Stimulated activated naive B cell treated with anti-CD40 and anti-IgM and Interleukin-4, amounts not matched to agents 10 μg/mL and 1 μg/mL and 100 μg/mL, for 72 hours (primary cell): ENCODE measurements around the gene SMC3.
"Not testable (repeated sequence)": the region's sequence is repeated elsewhere in the genome, so short reads cannot be mapped to it uniquely, and the experiment has no call there.

Experiments used
- ATAC-seq, 2 donors: fragments of 150-1000 bp; cut with Tn5 transposase; replicated peaks; 2 replicates each; pipeline ENCODE4 v1.10.0; 2021; ENCODE audit warnings: moderate library complexity in 1 of 2
- DNase-seq: peaks from one replicate; pipeline ENCODE4 v3.0.0; 2021
- H3K27ac Mint-ChIP-seq: one replicate; pipeline ENCODE4 v1.8.0; 2022; ENCODE audit warnings: mild to moderate bottlenecking, mixed read lengths
- H3K27me3 Mint-ChIP-seq, 2 donors: one replicate each; pipeline ENCODE4 v1.8.0; 2022; ENCODE audit warnings: mixed read lengths in 2 of 2
- H3K36me3 Mint-ChIP-seq, 2 donors: one replicate each; pipeline ENCODE4 v1.8.0; 2022; ENCODE audit warnings: mixed read lengths in 2 of 2, mild to moderate bottlenecking in 1 of 2
- H3K4me1 Mint-ChIP-seq, 2 donors: one replicate each; pipeline ENCODE4 v1.8.0; 2022; ENCODE audit warnings: mixed read lengths in 2 of 2, mild to moderate bottlenecking in 1 of 2
- H3K4me3 Mint-ChIP-seq, 2 donors: one replicate each; pipeline ENCODE4 v1.8.0; 2022; ENCODE audit warnings: mild to moderate bottlenecking in 2 of 2, mixed read lengths in 2 of 2, moderate library complexity in 1 of 2
- H3K9me3 Mint-ChIP-seq, 2 donors: one replicate each; pipeline ENCODE4 v1.8.0; 2022; ENCODE audit warnings: mixed read lengths in 2 of 2, mild to moderate bottlenecking in 1 of 2

Gene SMC3

GRCh38 chr10:110577056-110577455, 9.6 kb downstream of the SMC3 start:
- H3K27me3 Mint-ChIP-seq: no peaks in the 10 kb centered on the region
- H3K4me1 Mint-ChIP-seq: peaks cover 3 to 19% of the 10 kb centered on the region in 2 donors
- no peak overlapping the region for H3K4me3 Mint-ChIP-seq
- H3K9me3 Mint-ChIP-seq: no peaks in the 10 kb centered on the region
- no peak for DNase-seq
- no peak for ATAC-seq
- H3K36me3 Mint-ChIP-seq: peaks cover 16 to 21% of the 10 kb centered on the region in 2 donors
- H3K27ac Mint-ChIP-seq: no peak overlapping the region

- Mint-ChIP-seq H3K4me3 (no peak overlapping the region), H3K27ac (no peak overlapping the region), H3K4me1 (no peaks in the 10 kb centered on the region), H3K9me3 (no peaks in the 10 kb centered on the region), H3K27me3 (no peaks in the 10 kb centered on the region), H3K36me3 (peaks cover 32 to 43% of the 10 kb centered on the region in 2 donors)
- ATAC-seq: no peak
- DNase-seq: no peak
Observed at GRCh38 chr10:110584006-110584405, 16.5 kb downstream of the SMC3 start.

- peaks cover 24 to 46% of the 10 kb centered on the region in 2 donors for H3K36me3 Mint-ChIP-seq
- H3K4me3 Mint-ChIP-seq: no peak overlapping the region
- H3K27ac Mint-ChIP-seq: peak overlapping the region; percentile 42
Observed at GRCh38 chr10:110591760-110592159, 24.3 kb downstream of the SMC3 start.

GRCh38 chr10:110597476-110597875, 30.0 kb downstream of the SMC3 start:
- Mint-ChIP-seq H3K4me1 (peaks cover 0 to 5% of the 10 kb centered on the region in 2 donors), H3K27me3 (no peaks in the 10 kb centered on the region), H3K9me3 (no peaks in the 10 kb centered on the region), H3K4me3 (no peak overlapping the region), H3K27ac (no peak overlapping the region), H3K36me3 (peaks cover 23 to 41% of the 10 kb centered on the region in 2 donors)
- DNase-seq (no peak), ATAC-seq (no peak)

More at GRCh38 chr10:110591760-110592159, 24.3 kb downstream of the SMC3 start:
- no peak for ATAC-seq
- no peaks in the 10 kb centered on the region for H3K4me1 Mint-ChIP-seq
- no peak for DNase-seq
- H3K9me3 Mint-ChIP-seq: no peaks in the 10 kb centered on the region
- H3K27me3 Mint-ChIP-seq: no peaks in the 10 kb centered on the region

GRCh38 chr10:110600487-110601101, 33.1 kb downstream of the SMC3 start:
- Mint-ChIP-seq H3K27ac (no peak overlapping the region), H3K4me1 (peaks cover 0 to 5% of the 10 kb centered on the region in 2 donors), H3K4me3 (no peak overlapping the region), H3K27me3 (no peaks in the 10 kb centered on the region), H3K9me3 (no peaks in the 10 kb centered on the region), H3K36me3 (peaks cover 20 to 43% of the 10 kb centered on the region in 2 donors)
- ATAC-seq: peak; percentile 74 to 76
- DNase-seq: no peak

- no peaks in the 10 kb centered on the region for H3K9me3 Mint-ChIP-seq
- H3K27me3 Mint-ChIP-seq: no peaks in the 10 kb centered on the region
- no peak overlapping the region for H3K4me3 Mint-ChIP-seq
- H3K36me3 Mint-ChIP-seq: peaks cover 15 to 35% of the 10 kb centered on the region in 2 donors
- ATAC-seq: no peak
- no peak overlapping the region for H3K27ac Mint-ChIP-seq
- H3K4me1 Mint-ChIP-seq: peaks cover 0 to 5% of the 10 kb centered on the region in 2 donors
- no peak for DNase-seq
Observed at GRCh38 chr10:110601581-110601980, 34.1 kb downstream of the SMC3 start.

GRCh38 chr10:110608087-110608486, 40.6 kb downstream of the SMC3 start:
- Mint-ChIP-seq H3K36me3 (peaks cover 3 to 12% of the 10 kb centered on the region in 2 donors), H3K27ac (no peak overlapping the region)

GRCh38 chr10:110609605-110610004, 42.1 kb downstream of the SMC3 start:
- Mint-ChIP-seq H3K4me3 (no peak overlapping the region), H3K4me1 (peaks cover 25 to 48% of the 10 kb centered on the region in 2 donors), H3K36me3 (peaks cover 3 to 9% of the 10 kb centered on the region in 2 donors), H3K27ac (peak overlapping the region; percentile 5), H3K9me3 (no peaks in the 10 kb centered on the region), H3K27me3 (no peaks in the 10 kb centered on the region)
- ATAC-seq (no peak), DNase-seq (no peak)

More at GRCh38 chr10:110608087-110608486, 40.6 kb downstream of the SMC3 start:
- no peaks in the 10 kb centered on the region for H3K9me3 Mint-ChIP-seq
- no peaks in the 10 kb centered on the region for H3K27me3 Mint-ChIP-seq
- DNase-seq: no peak
- no peak overlapping the region for H3K4me3 Mint-ChIP-seq
- peaks cover 12 to 33% of the 10 kb centered on the region in 2 donors for H3K4me1 Mint-ChIP-seq
- ATAC-seq: no peak

- Mint-ChIP-seq H3K27ac (no peak overlapping the region), H3K36me3 (peaks cover 0 to 1% of the 10 kb centered on the region in 2 donors), H3K9me3 (no peaks in the 10 kb centered on the region), H3K4me3 (no peak overlapping the region), H3K4me1 (peaks cover 27 to 56% of the 10 kb centered on the region in 2 donors), H3K27me3 (no peaks in the 10 kb centered on the region)
- DNase-seq (peak; percentile 32), ATAC-seq (no peak)
Observed at GRCh38 chr10:110610308-110610774, 42.8 kb downstream of the SMC3 start.

GRCh38 chr10:110610781-110611180, 43.3 kb downstream of the SMC3 start:
- not testable (repeated sequence) for H3K27ac Mint-ChIP-seq, ATAC-seq, H3K27me3 Mint-ChIP-seq, H3K36me3 Mint-ChIP-seq, DNase-seq, H3K4me3 Mint-ChIP-seq, H3K9me3 Mint-ChIP-seq
- peaks cover 29 to 60% of the 10 kb centered on the region in 2 donors for H3K4me1 Mint-ChIP-seq

GRCh38 chr10:110612087-110612486, 44.6 kb downstream of the SMC3 start:
- H3K27ac Mint-ChIP-seq: peak overlapping the region; percentile 67
- H3K27me3 Mint-ChIP-seq: no peaks in the 10 kb centered on the region
- peak; percentile 32 for DNase-seq
- H3K4me1 Mint-ChIP-seq: peaks cover 32 to 64% of the 10 kb centered on the region in 2 donors
- no peaks in the 10 kb centered on the region for H3K9me3 Mint-ChIP-seq
- no peak overlapping the region for H3K4me3 Mint-ChIP-seq
- ATAC-seq: peak; percentile 75 to 77
- H3K36me3 Mint-ChIP-seq: no peaks in the 10 kb centered on the region

GRCh38 chr10:110612629-110613028, 45.1 kb downstream of the SMC3 start:
- Mint-ChIP-seq H3K4me3 (peak overlapping the region in 1 of 2 donors; percentile 40), H3K27me3 (no peaks in the 10 kb centered on the region), H3K36me3 (no peaks in the 10 kb centered on the region), H3K4me1 (peaks cover 37 to 68% of the 10 kb centered on the region in 2 donors), H3K9me3 (no peaks in the 10 kb centered on the region), H3K27ac (peak overlapping the region; percentile 94)
- DNase-seq (no peak), ATAC-seq (no peak)

- H3K27ac Mint-ChIP-seq: peak overlapping the region; percentile 94
- H3K4me1 Mint-ChIP-seq: peaks cover 43 to 76% of the 10 kb centered on the region in 2 donors
- no peaks in the 10 kb centered on the region for H3K9me3 Mint-ChIP-seq
- peak; percentile 57 for DNase-seq
- peak; percentile 62 to 65 for ATAC-seq
- H3K27me3 Mint-ChIP-seq: no peaks in the 10 kb centered on the region
- peak overlapping the region in 1 of 2 donors; percentile 46 for H3K4me3 Mint-ChIP-seq
- no peaks in the 10 kb centered on the region for H3K36me3 Mint-ChIP-seq
Observed at GRCh38 chr10:110613341-110613995, 46.0 kb downstream of the SMC3 start.

GRCh38 chr10:110613996-110614495, 46.6 kb downstream of the SMC3 start:
- peaks cover 47 to 82% of the 10 kb centered on the region in 2 donors for H3K4me1 Mint-ChIP-seq
- ATAC-seq: peak; percentile 36 to 66

More at GRCh38 chr10:110613996-110614495, 46.6 kb downstream of the SMC3 start:
- Mint-ChIP-seq H3K4me3 (peak overlapping the region; percentile 1 to 37), H3K9me3 (no peaks in the 10 kb centered on the region), H3K27ac (peak overlapping the region; percentile 94), H3K27me3 (no peaks in the 10 kb centered on the region), H3K36me3 (no peaks in the 10 kb centered on the region)
- DNase-seq: no peak
